Transverse colon (tissue), 4 donors: ENCODE results near the gene MYOZ3.

Source experiments
- POLR2A ChIP-seq: fragments of 450-650 bp; IDR thresholded peaks from one replicate; pipeline ENCODE4 v1.6.1; 2016; ENCODE audit warnings: antibody characterized with exemption, mild to moderate bottlenecking, moderate library complexity
- POLR2AphosphoS5 ChIP-seq, 3 donors: sonication (generic); formaldehyde crosslinking; IDR thresholded peaks; one replicate each; pipeline ENCODE4 v1.6.1; 2016; ENCODE audit warnings: antibody characterized with exemption in 3 of 3
- TF ChIP-seq, protein P1 (sequence below), 5 experiments: fragments of 200-600 bp in 3 of 5; fragments of 450-650 bp in 2 of 5; sonication (generic) in 3 of 5; IDR thresholded peaks; 1 replicate in 2 of 5; 2 replicates in 3 of 5; pipeline ENCODE4 v1.5.1; 2016 to 2017; ENCODE audit warnings: antibody characterized with exemption in 5 of 5, inconsistent platforms in 3 of 5, mild to moderate bottlenecking in 2 of 5, moderate library complexity in 1 of 5

DNA sequence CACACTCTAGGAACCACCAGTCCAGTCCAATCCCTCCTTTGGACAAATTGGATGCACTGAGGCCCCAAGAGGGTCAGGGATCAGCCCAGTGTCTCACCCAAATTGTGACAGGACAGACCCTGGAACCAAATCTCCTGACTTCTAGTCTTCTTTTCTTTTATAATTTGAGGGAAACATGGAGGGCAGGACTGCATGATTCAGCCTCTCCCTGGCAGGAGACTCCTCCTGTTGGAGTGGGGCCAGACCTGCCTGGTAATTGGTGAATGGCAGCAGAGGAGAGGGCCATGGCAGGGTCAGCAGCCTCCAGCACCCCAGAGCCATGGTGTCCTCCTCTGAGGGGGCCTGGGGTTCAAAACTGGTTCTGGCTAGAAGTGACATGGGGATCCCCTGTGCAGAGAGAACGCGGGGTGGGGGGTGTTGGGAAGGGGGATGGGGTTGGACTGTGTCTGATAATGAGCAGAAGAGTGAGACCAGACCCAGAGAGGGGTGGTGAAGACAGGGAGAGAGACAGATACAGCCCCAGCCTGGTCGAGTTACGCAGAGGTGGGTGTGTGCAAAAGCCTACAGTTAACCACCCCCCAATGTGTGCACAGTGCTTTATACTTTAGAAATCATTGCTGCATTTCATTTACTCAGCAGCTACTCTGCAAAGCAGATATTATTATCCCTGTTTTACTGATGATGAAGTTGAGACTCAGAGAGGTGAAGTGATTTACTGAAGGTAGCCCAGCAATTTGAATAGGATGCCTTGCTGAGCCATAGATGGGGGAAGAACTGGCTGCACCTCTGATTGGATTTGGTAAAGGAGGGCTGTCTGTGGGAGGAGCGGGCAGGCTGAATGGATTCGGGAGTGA, 24.4 kb upstream of the MYOZ3 start:
- TF ChIP-seq, protein P1, sequence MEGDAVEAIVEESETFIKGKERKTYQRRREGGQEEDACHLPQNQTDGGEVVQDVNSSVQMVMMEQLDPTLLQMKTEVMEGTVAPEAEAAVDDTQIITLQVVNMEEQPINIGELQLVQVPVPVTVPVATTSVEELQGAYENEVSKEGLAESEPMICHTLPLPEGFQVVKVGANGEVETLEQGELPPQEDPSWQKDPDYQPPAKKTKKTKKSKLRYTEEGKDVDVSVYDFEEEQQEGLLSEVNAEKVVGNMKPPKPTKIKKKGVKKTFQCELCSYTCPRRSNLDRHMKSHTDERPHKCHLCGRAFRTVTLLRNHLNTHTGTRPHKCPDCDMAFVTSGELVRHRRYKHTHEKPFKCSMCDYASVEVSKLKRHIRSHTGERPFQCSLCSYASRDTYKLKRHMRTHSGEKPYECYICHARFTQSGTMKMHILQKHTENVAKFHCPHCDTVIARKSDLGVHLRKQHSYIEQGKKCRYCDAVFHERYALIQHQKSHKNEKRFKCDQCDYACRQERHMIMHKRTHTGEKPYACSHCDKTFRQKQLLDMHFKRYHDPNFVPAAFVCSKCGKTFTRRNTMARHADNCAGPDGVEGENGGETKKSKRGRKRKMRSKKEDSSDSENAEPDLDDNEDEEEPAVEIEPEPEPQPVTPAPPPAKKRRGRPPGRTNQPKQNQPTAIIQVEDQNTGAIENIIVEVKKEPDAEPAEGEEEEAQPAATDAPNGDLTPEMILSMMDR (IDR thresholded peaks at IDR 0.05) = no peak
- TF ChIP-seq POLR2A (no peak), POLR2AphosphoS5 (IDR thresholded peaks at IDR 0.05) (no peak)
